ENCODE results near the gene PGP.

- no peak for TF ChIP-seq FOXK2 (IDR thresholded peaks at IDR 0.05)
- no peak for TF ChIP-seq ELF4 (IDR thresholded peaks at IDR 0.05)
- TF ChIP-seq TARDBP (IDR thresholded peaks at IDR 0.05): no peak
These were observed 16.6 kb upstream of the PGP start for GRCh38 chr16:2231016-2231931.

Data from HEK293T (cell line).